GM12801 (cell line): ENCODE results near the gene WBP11.

Experiments
- CTCF ChIP-seq: IDR thresholded peaks from one replicate; pipeline ENCODE4 v1.5.1; 2011; ENCODE audit warnings: control low read depth; ENCODE audit not compliant: insufficient read length; ENCODE audit errors: extremely low read depth

Gene WBP11

GRCh38 chr12:14844401-14844800, 41.1 kb upstream of the WBP11 start:
- TF ChIP-seq CTCF: no peak

GRCh38 chr12:14843425-14843887, 40.2 kb upstream of the WBP11 start, which contains the start of gene ART4:
ART4 (minus strand) TSS chr12:14843526; CDS start chr12:14843113, 413 bp downstream.
- no peak for TF ChIP-seq CTCF

GRCh38 chr12:14842315-14842714, 39.0 kb upstream of the WBP11 start:
- no peak for TF ChIP-seq CTCF

GRCh38 chr12:14841761-14842160, 38.5 kb upstream of the WBP11 start:
- TF ChIP-seq CTCF: no peak

GRCh38 chr12:14840616-14841015, 37.3 kb upstream of the WBP11 start:
- no peak for TF ChIP-seq CTCF

- no peak for TF ChIP-seq CTCF
Measured at GRCh38 chr12:14839262-14839661, 36.0 kb upstream of the WBP11 start.

GRCh38 chr12:14836336-14837210, 33.3 kb upstream of the WBP11 start:
- TF ChIP-seq CTCF: no peak
